ENCODE results near the gene ANO1.

ANO1 gene

GRCh38 chr11:70156291-70157037, 78.3 kb downstream of the ANO1 start:
- no peak overlapping the region for H3K4me3 ChIP-seq (ENCODE audit: low read depth, low read length)

DNA sequence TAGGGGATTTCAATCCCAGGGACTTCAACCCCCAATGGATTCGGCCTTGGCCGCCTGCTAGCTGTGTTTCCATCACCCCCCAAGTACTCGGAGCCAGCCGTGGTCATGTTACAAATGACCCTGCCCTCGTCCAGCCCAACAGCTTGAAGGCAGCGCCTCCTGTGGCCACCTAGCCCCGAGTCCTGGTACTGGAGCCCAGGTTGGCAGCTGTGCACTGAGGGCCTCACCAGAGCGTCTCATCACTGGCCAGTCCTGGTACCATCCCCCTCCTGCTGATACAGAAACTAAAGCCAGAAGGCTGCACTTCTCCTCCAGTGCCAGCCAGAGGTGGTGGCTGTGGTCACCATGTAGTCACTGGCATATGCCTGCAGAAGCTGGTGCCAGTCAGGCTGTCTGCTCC, 80.1 kb downstream of the ANO1 start:
- no peak overlapping the region for H3K4me3 ChIP-seq (ENCODE audit: low read depth, low read length)

GRCh38 chr11:70158757-70159389, 80.8 kb downstream of the ANO1 start:
- no peak overlapping the region for H3K4me3 ChIP-seq (ENCODE audit: low read depth, low read length)

GRCh38 chr11:70159627-70160570, 81.8 kb downstream of the ANO1 start:
- no peak overlapping the region for H3K4me3 ChIP-seq (ENCODE audit: low read depth, low read length)

DNA sequence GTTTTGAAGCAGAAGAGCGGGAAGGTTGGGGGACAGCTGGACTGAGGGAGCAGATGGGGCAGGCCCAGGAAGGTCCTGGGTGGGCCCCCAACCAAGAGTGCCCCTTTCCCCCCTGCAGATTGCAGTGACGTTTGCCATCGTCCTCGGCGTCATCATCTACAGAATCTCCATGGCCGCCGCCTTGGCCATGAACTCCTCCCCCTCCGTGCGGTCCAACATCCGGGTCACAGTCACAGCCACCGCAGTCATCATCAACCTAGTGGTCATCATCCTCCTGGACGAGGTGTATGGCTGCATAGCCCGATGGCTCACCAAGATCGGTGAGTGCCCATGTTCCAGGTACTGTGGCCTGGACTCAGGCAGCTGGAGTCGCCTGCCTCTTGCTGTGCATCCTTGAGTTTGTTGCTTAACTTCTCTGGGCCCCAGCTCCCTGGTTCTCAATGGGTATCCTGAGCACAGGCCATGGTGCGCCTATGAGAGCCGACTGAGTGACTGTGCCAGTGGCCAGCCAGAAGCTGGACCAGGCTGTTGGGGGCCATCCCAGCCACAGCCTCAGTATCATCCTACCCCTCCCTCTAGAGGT, 83.0 kb downstream of the ANO1 start:
- H3K4me3 ChIP-seq (ENCODE audit: low read depth, low read length) = no peak overlapping the region

DNA sequence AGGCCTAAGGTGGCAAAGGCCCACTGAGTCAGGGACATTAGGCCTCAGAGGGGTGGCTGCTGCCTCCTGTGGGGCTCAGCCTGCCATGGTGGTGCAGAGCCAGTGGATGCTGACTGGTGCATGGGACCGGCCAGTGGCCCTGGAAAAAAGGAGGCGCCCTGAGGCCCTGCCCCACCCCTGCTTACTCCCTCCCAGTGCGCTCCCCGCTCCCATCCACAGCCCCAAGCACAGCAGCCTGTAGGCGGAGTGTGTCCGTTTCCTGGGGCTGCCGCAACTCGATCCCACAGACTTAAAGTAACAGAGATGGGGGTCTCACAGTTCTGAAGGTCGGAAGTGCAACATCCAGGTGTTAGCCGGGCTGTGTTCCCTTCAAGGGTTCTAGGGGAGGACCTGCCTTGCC, 86.6 kb downstream of the ANO1 start:
- no peak overlapping the region for H3K4me3 ChIP-seq (ENCODE audit: low read depth, low read length)

- no peak overlapping the region for H3K4me3 ChIP-seq (ENCODE audit: low read depth, low read length)
Observed at GRCh38 chr11:70167120-70167519, 89.0 kb downstream of the ANO1 start.

- no peak overlapping the region for H3K4me3 ChIP-seq (ENCODE audit: low read depth, low read length)
Observed at GRCh38 chr11:70167723-70168404, 89.7 kb downstream of the ANO1 start.

DNA sequence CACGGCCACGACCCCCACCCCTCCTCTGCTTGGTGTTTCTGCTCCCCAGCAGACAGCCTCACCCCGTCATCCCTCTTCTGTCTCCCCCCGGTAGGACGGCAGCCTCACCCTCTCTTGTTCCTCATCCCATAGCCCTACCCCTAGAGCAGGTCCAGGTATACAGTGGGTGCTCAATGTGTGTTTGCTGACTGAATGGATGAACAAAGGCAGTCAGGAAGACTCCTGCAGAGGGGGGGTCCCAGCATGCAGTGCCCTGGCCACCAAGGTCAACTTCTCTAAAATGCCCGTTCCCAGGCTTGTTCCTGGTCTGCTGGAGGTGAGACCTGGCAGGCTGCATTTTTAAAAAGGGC, 90.3 kb downstream of the ANO1 start:
- no peak overlapping the region for H3K4me3 ChIP-seq (ENCODE audit: low read depth, low read length)

DNA sequence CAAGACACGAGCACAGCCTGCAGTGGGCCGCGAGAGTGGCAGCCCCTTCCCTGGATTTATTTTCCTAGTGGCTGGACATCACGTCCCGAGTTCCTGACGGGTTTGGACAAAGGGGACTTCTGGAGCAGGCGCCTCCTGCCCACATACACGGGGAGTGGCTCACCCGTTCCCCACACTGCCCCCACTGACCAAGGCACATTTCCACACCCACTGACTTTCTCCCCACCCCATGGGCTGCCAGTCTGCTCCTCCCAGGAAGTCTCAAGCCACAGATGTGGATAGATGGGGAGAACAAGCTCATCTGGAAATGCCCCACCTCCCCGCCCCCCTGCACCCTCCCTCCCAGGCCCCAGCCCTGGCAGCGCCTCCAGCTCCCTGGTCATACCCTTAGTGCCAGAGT, 91.0 kb downstream of the ANO1 start:
- no peak overlapping the region for H3K4me3 ChIP-seq (ENCODE audit: low read depth, low read length)

- no peak overlapping the region for H3K4me3 ChIP-seq (ENCODE audit: low read depth, low read length)
Observed at GRCh38 chr11:70169632-70170031, 91.5 kb downstream of the ANO1 start.

DNA sequence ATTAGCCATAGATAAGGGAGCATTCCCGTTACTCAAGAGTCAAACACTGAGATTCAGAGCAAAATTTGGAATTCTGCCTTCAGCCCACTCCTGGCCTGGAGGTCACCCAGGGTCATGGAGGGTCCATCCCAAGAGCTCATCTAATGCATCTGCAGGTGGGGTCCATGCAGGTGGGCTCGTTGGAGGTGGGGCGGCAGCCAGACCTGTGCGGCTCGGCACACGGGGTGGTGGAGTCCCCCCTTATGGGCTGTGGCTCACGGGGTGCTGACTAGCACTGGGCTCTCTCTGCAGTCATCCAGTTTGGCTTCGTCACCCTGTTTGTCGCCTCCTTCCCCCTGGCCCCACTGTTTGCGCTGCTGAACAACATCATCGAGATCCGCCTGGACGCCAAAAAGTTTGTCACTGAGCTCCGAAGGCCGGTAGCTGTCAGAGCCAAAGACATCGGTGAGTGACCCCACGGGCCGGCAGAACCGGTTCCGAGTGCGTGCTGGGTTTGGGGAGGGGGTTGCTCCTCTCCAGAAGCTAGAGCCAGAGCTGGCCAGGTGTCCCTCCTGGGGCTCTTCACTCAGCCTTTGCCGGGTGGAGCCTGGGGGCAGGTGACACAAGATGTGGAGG, 92.6 kb downstream of the ANO1 start:
- no peak overlapping the region for H3K4me3 ChIP-seq (ENCODE audit: low read depth, low read length)

GRCh38 chr11:70173018-70173417, 94.9 kb downstream of the ANO1 start:
- no peak overlapping the region for H3K4me3 ChIP-seq (ENCODE audit: low read depth, low read length)

- H3K4me3 ChIP-seq (ENCODE audit: low read depth, low read length) = no peak overlapping the region
Observed at GRCh38 chr11:70174547-70175235, 96.6 kb downstream of the ANO1 start.

GRCh38 chr11:70175236-70175698, 97.2 kb downstream of the ANO1 start:
- H3K4me3 ChIP-seq (ENCODE audit: low read depth, low read length) = no peak overlapping the region

DNA sequence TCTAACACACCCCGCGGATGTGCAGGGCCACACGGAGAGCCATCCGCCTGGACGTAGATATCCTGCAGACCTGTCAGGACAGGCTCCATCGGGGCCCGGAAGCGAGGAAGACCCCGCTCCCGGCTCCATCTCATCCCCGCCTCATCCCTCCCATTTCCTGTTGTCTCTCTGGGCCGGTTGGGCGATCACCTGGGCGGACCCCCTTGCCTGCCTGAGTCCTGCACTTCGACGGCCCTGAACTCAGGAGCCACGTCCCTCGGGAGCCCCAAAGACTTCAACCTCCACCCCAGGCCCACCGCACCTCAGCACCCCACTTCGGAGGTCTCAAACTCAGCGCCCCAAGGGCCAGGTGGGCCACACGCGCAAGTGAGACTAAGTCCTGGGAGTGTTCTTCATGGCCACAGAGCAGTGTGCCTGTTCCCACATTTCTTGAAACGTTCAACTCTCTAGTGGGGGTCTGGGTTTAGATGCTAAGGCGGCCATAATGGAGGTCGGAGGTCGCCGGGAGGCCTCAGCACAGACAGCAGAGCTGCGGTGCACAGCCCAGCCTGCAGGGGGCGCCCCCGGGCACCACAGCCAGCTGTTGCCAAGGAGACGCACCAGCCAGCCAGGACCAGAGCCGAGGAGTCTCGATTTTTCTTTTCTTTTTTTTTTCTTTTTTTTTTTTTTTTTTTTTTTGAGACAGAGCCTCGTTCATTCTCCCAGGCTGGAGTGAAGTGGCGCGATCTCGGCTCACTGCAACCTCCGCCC, 99.0 kb downstream of the ANO1 start:
- no peak overlapping the region for H3K4me3 ChIP-seq (ENCODE audit: low read depth, low read length)

DNA sequence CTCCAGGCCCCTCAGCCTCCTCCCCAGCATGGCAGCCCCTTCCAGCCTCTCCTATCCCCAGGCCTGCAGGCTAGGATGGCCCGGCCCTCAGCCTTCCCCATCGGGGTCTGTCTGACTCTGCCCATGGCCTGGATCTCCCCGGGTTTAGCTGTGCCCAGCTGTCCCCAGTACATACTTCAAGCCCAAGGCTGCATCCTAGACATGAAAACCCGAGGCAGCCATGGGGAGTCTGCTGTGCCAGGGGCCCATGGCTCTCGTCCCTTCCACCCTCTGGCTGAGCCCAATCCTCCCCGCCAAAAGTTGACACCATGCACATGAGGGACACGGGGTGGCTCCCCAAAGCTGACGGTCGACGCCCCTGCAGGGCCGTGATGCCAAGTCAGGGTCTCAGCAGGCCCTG, 102.8 kb downstream of the ANO1 start:
- no peak overlapping the region for H3K4me3 ChIP-seq (ENCODE audit: low read depth, low read length)

DNA sequence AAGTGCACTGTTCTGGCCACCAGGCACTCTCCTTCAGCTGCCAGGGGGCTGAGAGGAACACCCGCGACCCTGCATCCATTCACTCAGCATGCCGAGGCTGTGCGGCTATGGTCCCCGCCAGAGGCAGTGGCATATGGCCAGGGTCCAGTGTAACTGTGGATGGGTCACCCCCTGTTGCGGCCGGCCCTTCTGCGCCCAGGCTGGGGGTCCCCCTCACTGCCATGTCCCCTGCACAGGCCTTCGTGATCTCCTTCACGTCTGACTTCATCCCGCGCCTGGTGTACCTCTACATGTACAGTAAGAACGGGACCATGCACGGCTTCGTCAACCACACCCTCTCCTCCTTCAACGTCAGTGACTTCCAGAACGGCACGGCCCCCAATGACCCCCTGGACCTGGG, 104.1 kb downstream of the ANO1 start:
- H3K4me3 ChIP-seq (ENCODE audit: low read depth, low read length) = no peak overlapping the region

- no peak overlapping the region for H3K4me3 ChIP-seq (ENCODE audit: low read depth, low read length)
Observed at GRCh38 chr11:70183032-70183431, 104.9 kb downstream of the ANO1 start.
